EH (cell line): Measurements from ENCODE around the gene ALPG.
A peak's percentile ranks its signal among the peaks of the same experiment; 100 is the strongest.
"Not testable (repeated sequence)": the region's sequence is repeated elsewhere in the genome, so short reads cannot be mapped to it uniquely, and the experiment has no call there.

ENCODE experiments used
- DNase-seq: peaks from one replicate; pipeline ENCODE4 v3.0.0-alpha.2; 2015; ENCODE audit warnings: low read depth

Gene ALPG

DNA sequence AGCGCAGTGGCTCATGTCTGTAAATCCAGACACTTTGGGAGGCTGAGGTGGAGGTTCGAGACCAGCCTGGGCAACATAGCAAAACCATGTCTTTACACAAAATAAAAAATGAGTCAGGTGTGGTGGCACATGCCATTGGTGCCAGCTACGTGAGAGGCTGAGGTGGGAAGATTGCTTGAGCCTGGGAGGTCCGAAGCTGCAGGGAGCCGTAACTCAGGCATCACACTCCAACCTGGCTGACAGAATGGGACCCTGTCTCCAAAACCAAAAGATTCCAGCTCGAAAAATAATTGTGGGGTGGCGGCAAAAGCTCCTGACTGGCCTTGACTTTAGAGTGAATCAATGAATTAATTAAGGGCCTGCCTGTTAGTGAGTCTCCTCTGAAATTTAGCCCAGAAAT is 29.3 kb upstream of the ALPG start:
- no peak for DNase-seq

- DNase-seq = no peak
Observed at GRCh38 chr2:232377841-232378734, 28.6 kb upstream of the ALPG start.

DNA sequence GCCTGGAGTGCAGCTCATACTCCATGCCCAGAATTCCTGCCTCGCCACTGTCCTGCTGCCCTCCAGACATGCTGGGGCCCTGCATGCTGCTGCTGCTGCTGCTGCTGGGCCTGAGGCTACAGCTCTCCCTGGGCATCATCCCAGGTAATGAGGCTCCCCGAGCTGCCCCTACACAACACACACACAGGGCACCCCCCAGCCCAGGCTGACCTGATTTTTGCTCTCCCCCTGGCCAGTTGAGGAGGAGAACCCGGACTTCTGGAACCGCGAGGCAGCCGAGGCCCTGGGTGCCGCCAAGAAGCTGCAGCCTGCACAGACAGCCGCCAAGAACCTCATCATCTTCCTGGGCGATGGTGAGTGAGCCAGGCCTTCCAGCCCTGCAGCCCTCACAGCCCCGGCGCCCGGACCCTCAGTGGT is 27.9 kb upstream of the ALPG start, which contains the start of gene ALPP:
Gene ALPP, plus strand, starts transcription at position 17 of the 417 bp plus-strand sequence. Its CDS starts 52 bp downstream, at position 69.
- DNase-seq = not testable (repeated sequence)

DNA sequence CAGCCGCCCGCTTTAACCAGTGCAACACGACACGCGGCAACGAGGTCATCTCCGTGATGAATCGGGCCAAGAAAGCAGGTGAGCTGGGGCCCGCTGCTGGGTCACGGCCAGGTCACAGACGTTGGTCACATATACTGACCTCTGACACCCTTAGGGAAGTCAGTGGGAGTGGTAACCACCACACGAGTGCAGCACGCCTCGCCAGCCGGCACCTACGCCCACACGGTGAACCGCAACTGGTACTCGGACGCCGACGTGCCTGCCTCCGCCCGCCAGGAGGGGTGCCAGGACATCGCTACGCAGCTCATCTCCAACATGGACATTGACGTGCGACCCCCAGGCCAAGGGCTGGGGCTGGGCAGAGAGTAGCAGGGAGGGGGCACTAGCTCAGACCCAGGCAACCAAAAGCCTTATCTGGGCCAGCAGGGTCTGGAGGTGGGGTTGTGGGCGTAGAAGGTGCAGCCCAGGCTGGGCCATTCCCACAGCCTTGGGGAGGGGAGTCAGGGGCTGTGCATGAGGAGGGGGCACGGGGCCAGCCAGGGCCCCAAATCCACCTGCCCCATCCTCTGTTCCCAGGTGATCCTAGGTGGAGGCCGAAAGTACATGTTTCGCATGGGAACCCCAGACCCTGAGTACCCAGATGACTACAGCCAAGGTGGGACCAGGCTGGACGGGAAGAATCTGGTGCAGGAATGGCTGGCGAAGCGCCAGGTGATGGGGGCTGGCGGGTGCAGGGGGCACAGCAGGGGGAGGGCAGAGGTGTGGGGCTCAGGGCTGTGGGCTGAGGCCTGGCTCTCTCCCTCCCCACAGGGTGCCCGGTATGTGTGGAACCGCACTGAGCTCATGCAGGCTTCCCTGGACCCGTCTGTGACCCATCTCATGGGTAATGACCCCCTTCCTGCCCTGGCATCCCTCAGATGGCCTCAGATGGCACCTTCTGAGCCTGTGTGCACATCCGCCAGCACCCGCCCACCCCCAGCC is 26.7 kb upstream of the ALPG start:
- not testable (repeated sequence) for DNase-seq

DNA sequence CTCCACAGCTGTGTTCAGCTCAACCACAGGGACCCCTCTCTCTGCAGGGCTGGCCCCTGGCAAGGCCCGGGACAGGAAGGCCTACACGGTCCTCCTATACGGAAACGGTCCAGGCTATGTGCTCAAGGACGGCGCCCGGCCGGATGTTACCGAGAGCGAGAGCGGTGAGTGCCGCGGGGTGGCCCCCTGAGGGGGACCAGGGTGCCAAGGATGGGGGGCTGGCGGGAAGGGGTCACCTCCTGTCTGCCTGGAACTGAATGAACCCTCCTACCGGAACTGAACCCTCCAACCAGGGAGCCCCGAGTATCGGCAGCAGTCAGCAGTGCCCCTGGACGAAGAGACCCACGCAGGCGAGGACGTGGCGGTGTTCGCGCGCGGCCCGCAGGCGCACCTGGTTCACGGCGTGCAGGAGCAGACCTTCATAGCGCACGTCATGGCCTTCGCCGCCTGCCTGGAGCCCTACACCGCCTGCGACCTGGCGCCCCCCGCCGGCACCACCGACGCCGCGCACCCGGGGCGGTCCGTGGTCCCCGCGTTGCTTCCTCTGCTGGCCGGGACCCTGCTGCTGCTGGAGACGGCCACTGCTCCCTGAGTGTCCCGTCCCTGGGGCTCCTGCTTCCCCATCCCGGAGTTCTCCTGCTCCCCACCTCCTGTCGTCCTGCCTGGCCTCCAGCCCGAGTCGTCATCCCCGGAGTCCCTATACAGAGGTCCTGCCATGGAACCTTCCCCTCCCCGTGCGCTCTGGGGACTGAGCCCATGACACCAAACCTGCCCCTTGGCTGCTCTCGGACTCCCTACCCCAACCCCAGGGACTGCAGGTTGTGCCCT is 25.2 kb upstream of the ALPG start:
- not testable (repeated sequence) for DNase-seq

GRCh38 chr2:232382331-232383225 is 24.1 kb upstream of the ALPG start:
- no peak for DNase-seq

DNA sequence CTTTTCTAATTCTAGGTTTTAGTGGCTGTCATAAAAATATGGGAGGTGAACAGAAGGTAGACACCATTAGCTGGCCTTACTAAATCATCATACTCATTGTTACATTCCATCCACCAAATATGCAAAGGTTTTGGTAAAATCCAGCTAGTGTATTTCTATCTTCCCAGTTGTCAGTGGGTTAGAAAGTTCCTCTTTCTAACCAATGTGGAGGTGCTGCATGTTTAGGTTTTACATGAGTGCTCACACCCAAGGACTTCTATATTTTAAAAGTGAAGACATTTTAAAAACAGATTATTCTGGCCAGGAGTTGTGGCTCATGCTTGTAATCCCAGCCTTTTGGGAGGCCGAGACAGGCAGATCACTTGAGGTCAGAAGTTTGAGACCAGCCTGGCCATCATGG is 22.2 kb upstream of the ALPG start:
- no peak for DNase-seq

- DNase-seq = not testable (repeated sequence)
Observed at GRCh38 chr2:232385058-232385457, 21.6 kb upstream of the ALPG start.

DNA sequence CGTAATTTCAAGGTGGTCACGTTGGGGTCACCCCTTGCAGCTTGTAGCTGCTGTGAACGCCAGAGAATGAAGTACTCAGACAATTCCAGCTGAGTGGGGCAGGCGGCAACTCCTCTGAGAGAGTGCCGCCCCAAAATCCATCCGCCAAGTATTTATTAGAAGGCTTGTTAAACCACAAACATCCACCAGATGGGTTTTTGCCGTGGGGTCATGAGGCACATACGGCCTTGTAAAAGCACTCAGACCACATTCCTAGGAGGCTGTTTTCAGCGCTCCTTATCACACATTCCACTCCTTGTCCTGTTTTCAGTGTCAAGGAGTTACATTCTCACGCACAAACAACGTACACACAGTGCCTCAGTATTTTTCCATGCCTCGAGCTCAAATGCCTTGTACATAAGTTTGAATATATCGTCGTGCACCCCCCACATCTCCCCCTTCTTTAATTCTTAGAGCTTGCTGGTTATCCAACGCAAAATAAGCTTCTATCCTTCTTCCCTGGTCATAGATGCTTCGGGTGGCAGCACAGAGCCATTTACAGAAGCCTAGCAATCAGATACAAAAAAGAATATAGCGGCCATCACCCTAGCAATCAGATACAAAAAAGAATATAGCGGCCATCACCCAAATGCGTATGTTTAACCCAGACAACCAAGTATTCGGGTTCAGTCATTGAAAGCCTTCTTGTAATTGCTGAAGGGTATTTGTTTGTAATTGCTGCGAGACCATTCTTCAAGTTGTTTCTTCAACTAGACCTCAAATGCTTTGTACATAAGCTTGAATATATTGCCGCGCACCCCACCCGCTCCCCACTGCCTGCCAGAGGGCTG is 20.8 kb upstream of the ALPG start:
- DNase-seq = peak; percentile 99

DNA sequence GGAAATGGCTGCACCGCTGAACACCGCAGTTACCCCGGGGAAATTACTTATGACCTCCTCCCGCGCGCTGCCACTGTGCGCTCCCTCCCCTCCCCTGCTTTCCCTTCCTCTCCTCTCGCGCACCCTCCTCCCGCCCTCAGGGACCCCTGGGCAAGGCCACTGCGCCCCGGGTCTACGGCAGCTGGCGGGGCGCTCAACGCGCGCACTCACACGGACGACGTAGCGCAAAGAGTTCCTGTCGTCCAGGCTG is 20.2 kb upstream of the ALPG start:
- DNase-seq = no peak

- DNase-seq = peak; percentile 28
Observed at GRCh38 chr2:232386740-232387450, 19.7 kb upstream of the ALPG start.

GRCh38 chr2:232387451-232388171 is 19.0 kb upstream of the ALPG start:
- no peak for DNase-seq

DNA sequence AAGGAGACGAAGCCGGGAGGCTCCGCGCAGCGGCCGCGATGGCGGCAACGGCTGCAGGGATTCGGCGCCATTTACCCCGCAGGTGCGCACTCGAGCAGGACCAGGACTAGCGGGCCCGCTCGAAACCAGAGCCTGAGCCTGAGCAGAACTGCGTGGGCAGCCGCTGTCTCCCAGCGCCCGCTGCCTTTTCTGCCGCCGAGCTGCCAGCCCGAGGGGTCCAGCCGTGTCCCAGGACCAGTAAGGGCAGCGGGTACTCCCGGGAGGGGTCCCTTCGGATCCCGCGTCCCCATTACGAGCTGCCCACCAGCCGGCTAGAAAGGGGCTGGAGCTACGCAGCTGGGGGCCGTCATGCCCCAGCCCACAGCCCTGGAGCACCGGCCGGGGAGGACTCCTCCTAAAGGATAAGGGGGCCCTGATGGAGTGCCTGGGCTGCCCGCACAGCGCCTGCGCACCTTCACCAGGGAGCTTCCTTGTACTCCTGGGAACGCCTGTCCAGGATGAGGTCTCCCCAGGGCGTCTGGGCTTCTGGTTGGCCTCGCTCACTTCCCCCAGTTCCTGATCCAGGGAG is 18.2 kb upstream of the ALPG start:
- DNase-seq = no peak

DNA sequence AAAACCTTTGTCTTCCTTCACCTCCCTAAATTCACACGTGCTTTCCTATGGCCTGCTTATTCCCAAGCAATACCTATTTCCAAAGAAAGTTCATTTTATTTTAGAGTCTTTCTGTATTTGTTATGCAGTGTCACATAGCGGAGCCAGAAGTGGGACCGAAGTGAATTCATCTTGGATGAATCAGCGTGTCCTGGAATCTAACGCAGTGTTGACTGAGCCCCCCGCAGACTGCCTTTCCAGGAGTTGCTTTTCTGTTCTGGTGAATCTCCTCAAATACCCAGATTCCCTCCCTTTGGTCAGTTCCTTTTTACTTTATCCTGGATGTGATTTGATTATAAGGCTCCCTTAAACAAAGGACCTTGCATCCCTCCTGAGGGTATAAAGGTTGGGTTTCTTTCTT is 17.3 kb upstream of the ALPG start:
- peak; percentile 70 for DNase-seq

DNA sequence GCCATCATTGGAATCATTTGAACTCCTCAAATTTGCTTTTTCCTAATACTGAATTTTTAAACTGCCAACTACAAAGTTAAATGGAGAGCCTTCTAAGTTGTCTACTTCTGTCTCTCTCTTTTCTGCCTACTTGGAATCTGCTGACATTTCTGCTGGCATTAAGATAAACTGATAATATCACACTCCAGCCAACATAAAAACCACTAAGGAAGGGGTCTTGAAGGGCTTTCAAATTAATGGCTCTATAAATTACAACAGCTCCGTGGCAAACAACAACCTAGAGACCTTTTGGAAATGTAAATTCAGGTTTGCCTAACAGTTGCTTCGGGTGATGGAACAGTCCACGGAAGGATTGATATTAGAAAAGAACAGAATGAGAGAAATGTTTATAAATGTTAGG is 16.0 kb upstream of the ALPG start:
- no peak for DNase-seq

DNA sequence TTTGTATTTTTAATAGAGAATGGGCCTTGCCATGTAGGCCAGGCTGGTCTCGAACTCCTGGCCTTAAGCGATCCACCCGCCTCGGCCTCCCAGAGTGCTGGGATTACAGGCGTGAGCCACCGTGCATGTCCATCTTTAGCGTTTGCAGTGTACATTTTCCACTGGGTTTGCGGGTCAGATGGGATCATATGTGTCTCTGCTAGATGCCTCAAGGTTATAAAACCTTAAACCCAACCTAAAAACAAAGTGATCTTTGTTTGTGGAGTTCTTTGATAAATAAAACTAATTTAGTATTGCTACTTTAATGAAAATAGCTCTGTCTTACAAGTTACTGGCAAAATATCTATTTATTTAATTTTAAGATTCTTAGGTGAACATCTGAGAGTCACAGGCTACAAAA is 13.1 kb upstream of the ALPG start:
- no peak for DNase-seq

DNA sequence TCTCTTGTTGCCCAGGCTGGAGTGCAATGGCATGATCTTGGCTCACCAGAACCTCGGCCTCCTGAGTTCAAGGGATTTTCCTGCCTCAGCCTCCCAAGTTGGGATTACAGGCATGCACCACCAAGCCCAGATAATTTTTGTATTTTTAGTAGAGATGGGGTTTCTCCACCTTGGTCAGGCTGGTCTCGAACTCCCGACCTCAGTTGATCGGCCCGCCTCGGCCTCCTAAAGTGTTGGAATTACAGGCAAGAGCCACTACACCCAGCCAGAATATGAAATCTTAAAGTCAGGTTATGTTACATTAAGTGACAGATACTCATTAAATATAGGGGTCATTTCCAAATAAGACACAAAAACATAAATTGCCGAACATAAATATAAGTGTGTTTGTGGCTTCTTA is 12.2 kb upstream of the ALPG start:
- DNase-seq = not testable (repeated sequence)

DNA sequence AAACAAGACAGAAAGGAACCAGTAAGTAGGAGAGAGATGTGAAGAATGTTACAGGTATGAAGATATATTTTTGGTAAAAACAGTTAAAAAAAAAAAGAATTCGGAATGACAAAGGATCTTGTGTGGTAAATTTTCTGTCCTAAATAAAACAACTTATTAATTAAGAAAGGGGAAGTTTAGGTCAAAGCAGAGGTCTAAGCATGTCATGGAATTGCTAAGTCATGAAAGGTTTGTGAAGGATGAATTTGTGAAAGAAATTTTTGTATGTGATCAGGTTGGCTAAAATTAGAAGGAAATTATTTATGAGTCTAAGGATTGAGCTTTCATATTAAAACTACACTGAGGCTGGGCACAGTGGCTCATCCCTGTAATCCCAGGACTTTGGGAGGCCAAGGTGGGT is 11.1 kb upstream of the ALPG start:
- DNase-seq = no peak
